Measurements from ENCODE around the gene ZMYND11. TPM values are rescaled to one million over a fixed set of nuclear protein-coding genes. Genes with fewer than 3 reads are reported as not detected.

ZMYND11 gene
- total and polyA plus RNA-seq, 9 of the 15 experiments (the other 6 are each of a cell fraction or from before 2014, with no cell fraction given), result 2.7 to 13.8 (median 8.8) TPM

GRCh38 chr10:271722-272121 lies 136.5 kb downstream of the ZMYND11 start (continued):
- TF ChIP-seq, protein P1, sequence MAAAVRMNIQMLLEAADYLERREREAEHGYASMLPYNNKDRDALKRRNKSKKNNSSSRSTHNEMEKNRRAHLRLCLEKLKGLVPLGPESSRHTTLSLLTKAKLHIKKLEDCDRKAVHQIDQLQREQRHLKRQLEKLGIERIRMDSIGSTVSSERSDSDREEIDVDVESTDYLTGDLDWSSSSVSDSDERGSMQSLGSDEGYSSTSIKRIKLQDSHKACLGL (CRISPR knock-in tag; IDR thresholded peaks at IDR 0.05; ENCODE audit: borderline replicate concordance, poor library complexity, severe bottlenecking), result no peak
- TF ChIP-seq, protein P2, sequence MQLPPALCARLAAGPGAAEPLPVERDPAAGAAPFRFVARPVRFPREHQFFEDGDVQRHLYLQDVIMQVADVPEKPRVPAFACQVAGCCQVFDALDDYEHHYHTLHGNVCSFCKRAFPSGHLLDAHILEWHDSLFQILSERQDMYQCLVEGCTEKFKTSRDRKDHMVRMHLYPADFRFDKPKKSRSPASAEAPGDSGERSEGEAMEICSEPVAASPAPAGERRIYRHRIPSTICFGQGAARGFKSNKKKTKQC (CRISPR knock-in tag; IDR thresholded peaks at IDR 0.05), result no peak
- TF ChIP-seq MAZ (CRISPR knock-in tag; conservative IDR thresholded peaks at IDR 0.05 in 1 of 2, IDR thresholded peaks at IDR 0.05 in 1 of 2), result no peak
- TF ChIP-seq ZKSCAN1 (IDR thresholded peaks at IDR 0.05; ENCODE audit: low read depth, low read length), result no peak
- TF ChIP-seq, protein P3, sequence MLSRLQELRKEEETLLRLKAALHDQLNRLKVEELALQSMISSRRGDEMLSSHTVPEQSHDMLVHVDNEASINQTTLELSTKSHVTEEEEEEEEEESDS (CRISPR knock-in tag; IDR thresholded peaks at IDR 0.05), result no peak
- peak; percentile 72 for TF ChIP-seq MAFF (IDR thresholded peaks at IDR 0.05; ENCODE audit: low read length)
- TF ChIP-seq, protein P4, sequence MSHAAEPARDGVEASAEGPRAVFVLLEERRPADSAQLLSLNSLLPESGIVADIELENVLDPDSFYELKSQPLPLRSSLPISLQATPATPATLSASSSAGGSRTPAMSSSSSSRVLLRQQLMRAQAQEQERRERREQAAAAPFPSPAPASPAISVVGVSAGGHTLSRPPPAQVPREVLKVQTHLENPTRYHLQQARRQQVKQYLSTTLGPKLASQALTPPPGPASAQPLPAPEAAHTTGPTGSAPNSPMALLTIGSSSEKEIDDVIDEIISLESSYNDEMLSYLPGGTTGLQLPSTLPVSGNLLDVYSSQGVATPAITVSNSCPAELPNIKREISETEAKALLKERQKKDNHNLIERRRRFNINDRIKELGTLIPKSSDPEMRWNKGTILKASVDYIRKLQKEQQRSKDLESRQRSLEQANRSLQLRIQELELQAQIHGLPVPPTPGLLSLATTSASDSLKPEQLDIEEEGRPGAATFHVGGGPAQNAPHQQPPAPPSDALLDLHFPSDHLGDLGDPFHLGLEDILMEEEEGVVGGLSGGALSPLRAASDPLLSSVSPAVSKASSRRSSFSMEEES (CRISPR knock-in tag; IDR thresholded peaks at IDR 0.05), result no peak
- TF ChIP-seq GABPB2 (CRISPR knock-in tag; conservative IDR thresholded peaks at IDR 0.05), result no peak
- no peak for TF ChIP-seq HDAC2 (IDR thresholded peaks at IDR 0.05)
- no peak for TF ChIP-seq GMEB1 (CRISPR knock-in tag; IDR thresholded peaks at IDR 0.05)
- TF ChIP-seq, protein P5, sequence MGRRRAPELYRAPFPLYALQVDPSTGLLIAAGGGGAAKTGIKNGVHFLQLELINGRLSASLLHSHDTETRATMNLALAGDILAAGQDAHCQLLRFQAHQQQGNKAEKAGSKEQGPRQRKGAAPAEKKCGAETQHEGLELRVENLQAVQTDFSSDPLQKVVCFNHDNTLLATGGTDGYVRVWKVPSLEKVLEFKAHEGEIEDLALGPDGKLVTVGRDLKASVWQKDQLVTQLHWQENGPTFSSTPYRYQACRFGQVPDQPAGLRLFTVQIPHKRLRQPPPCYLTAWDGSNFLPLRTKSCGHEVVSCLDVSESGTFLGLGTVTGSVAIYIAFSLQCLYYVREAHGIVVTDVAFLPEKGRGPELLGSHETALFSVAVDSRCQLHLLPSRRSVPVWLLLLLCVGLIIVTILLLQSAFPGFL (CRISPR knock-in tag; IDR thresholded peaks at IDR 0.05), result no peak

Measured in K562 (cell line).